ENCODE measurements around the gene RBM26. TPM values are rescaled to one million over a fixed set of nuclear protein-coding genes. Genes with fewer than 3 reads are reported as not detected.
"Not testable (repeated sequence)": the region's sequence is repeated elsewhere in the genome, so short reads cannot be mapped to it uniquely, and the experiment has no call there.

Gene RBM26
- total and polyA plus RNA-seq, 3 donors from 2014 or later: 37.6 to 67.5 (median 66.1) TPM

- H3K4me1 ChIP-seq: no peaks in the 10 kb centered on the region
- no peaks in the 10 kb centered on the region for H3K36me3 ChIP-seq (ENCODE audit: low read depth, missing control alignments)
- H3K27me3 ChIP-seq: no peaks in the 10 kb centered on the region
- TF ChIP-seq POLR2A (IDR thresholded peaks at IDR 0.05) (no peak), CTCF (IDR thresholded peaks at IDR 0.05) (no peak)
- no peak for DNase-seq
- intact Hi-C loops (cut with DNase I; ENCODE audit: low total_unique reads): no loop called here
- H3K9me3 ChIP-seq: no peaks in the 10 kb centered on the region
- no peak overlapping the region for H3K4me3 ChIP-seq
- no peak overlapping the region for H3K27ac ChIP-seq
Measured at GRCh38 chr13:79352107-79352506, 53.9 kb downstream of the RBM26 start.

- intact Hi-C loops (cut with DNase I; ENCODE audit: low total_unique reads); H3K27ac ChIP-seq; DNase-seq; H3K9me3 ChIP-seq; H3K27me3 ChIP-seq; H3K36me3 ChIP-seq (ENCODE audit: low read depth, missing control alignments); H3K4me1 ChIP-seq; H3K4me3 ChIP-seq: not testable (repeated sequence)
- WGBS, 2 donors: 93 to 98% methylated on average over 10 of the region's 10 CpGs
Measured at GRCh38 chr13:79349608-79350007, 56.4 kb downstream of the RBM26 start.

GRCh38 chr13:79349011-79349410, 57.0 kb downstream of the RBM26 start:
- Histone ChIP-seq H3K36me3 (ENCODE audit: low read depth, missing control alignments) (no peaks in the 10 kb centered on the region), H3K4me1 (no peaks in the 10 kb centered on the region), H3K27ac (no peak overlapping the region), H3K27me3 (no peaks in the 10 kb centered on the region), H3K9me3 (no peaks in the 10 kb centered on the region), H3K4me3 (no peak overlapping the region)
- WGBS, 2 donors: 83 to 90% methylated on average over 3 of the region's 3 CpGs
- no peak for TF ChIP-seq POLR2A (IDR thresholded peaks at IDR 0.05)
- TF ChIP-seq CTCF (IDR thresholded peaks at IDR 0.05): no peak
- no peak for DNase-seq
- intact Hi-C loops (cut with DNase I; ENCODE audit: low total_unique reads): no loop called here

GRCh38 chr13:79346300-79346914, 59.6 kb downstream of the RBM26 start:
- H3K4me1 ChIP-seq: no peaks in the 10 kb centered on the region
- WGBS, 2 donors: 95 to 96% methylated on average over 6 of the region's 6 CpGs
- DNase-seq: no peak
- H3K36me3 ChIP-seq (ENCODE audit: low read depth, missing control alignments): no peaks in the 10 kb centered on the region
- H3K27ac ChIP-seq: no peak overlapping the region
- no peak for TF ChIP-seq CTCF (IDR thresholded peaks at IDR 0.05)
- no peak for TF ChIP-seq POLR2A (IDR thresholded peaks at IDR 0.05)
- H3K27me3 ChIP-seq: no peaks in the 10 kb centered on the region
- no peak overlapping the region for H3K4me3 ChIP-seq
- no peaks in the 10 kb centered on the region for H3K9me3 ChIP-seq
- intact Hi-C loops (cut with DNase I; ENCODE audit: low total_unique reads): no loop called here

- TF ChIP-seq POLR2A (IDR thresholded peaks at IDR 0.05) (no peak), CTCF (IDR thresholded peaks at IDR 0.05) (no peak)
- 94% methylated on average over 1 of the region's 1 CpG for WGBS, 2 donors
- Histone ChIP-seq H3K27me3 (no peaks in the 10 kb centered on the region), H3K27ac (no peak overlapping the region), H3K4me3 (no peak overlapping the region), H3K36me3 (ENCODE audit: low read depth, missing control alignments) (no peaks in the 10 kb centered on the region), H3K4me1 (no peaks in the 10 kb centered on the region), H3K9me3 (no peaks in the 10 kb centered on the region)
- DNase-seq: no peak
- intact Hi-C loops (cut with DNase I; ENCODE audit: low total_unique reads): no loop called here
Measured at GRCh38 chr13:79341202-79341601, 64.9 kb downstream of the RBM26 start.

Measured in testis (tissue), 3 donors.